NCI-H345 treated with DMSO at 0.1 percent for 48 hours (cell line): ENCODE data around the gene ADAMTS19.

ENCODE experiments used
- DNase-seq: peaks from one replicate; lab custom pipeline; 2025; ENCODE audit not compliant: unreplicated experiment; lab: John Stamatoyannopoulos, UW

The ADAMTS19 gene

DNA sequence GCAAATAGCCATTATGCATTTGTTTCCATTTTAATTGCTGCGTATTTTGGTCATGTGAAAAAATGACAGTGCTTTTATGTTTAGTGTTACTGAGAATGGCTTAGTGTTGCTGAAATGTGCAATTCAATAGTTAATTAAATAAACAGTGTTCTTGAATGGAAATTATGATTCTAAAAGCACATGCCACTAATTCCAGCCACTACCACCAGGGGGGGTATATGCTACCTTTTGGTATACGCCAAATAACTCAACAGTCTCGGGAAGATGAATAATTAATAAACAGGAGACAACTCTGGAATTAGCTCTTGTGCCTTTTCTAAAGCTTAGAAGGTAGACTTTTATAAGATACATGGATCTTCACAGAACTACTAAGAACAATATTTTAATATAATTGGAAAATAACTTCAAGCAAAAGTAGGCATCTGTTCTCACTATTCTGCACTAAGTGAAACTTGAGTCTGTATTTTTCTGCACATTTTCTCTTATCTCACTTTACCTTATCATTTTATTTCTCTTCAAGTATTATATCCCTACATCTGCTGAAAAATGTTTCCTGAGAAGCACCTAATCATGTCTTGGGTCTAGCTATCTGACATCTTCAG, 204.3 kb downstream of the ADAMTS19 start:
- DNase-seq: no peak

DNA sequence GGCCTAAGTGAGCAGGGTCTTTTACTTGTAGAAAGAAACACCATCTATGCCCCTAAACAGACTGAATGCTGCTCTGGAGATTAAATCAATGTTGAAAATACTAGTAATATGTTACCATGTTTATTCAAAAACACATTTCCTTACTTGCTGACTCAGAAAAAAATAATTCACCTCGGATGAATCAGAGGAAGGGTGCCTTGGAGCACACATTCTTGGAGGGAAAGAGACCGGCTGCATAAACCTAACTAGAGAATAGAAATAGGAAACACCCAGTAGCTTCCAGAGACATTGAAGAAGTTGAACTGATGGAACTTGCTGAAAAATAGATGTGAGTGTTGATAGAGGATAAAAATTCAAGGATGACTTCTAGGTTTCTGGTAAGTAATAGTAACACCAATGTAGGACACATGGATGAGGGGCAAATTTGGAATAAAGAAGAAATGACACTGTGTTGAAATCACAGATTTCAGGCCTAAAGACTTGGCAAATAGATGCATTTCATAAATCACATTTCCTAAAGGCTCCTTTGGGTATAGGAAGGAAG, 210.9 kb downstream of the ADAMTS19 start:
- DNase-seq: no peak

DNA sequence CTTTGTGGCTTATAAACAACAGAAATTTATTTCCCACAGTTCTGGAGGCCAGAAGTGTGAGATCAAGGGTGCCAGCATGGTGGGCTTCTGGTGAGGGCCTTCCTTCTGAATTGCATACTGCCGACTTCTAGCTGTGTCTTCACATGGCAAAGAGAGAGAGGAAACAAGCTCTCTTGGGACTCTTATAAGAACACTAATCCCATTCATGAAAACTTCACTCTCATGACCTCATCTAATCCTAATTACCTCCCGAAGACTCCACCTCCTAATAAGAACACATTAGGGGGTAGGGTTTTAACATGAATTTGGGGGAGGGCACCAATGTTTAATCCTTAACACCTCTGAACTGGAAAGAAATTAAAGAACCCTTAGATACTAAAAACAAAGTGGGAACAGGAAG, 211.9 kb downstream of the ADAMTS19 start:
- no peak for DNase-seq

DNA sequence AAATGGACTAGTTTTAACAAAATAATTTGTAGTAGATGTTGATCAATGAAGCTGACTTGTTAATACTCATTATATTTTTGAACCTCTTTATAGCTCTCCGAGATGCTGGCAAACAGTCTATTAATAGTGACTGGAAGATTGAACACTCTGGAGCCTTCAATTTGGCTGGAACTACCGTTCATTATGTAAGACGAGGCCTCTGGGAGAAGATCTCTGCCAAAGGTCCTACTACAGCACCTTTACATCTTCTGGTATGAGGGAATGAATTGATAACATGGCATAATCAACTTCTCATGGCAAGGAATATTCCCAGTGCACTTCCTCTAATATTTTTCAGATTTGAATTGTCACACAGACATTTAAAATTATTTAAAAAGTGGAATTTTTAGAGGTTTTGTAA, 219.6 kb downstream of the ADAMTS19 start:
- DNase-seq: no peak

DNA sequence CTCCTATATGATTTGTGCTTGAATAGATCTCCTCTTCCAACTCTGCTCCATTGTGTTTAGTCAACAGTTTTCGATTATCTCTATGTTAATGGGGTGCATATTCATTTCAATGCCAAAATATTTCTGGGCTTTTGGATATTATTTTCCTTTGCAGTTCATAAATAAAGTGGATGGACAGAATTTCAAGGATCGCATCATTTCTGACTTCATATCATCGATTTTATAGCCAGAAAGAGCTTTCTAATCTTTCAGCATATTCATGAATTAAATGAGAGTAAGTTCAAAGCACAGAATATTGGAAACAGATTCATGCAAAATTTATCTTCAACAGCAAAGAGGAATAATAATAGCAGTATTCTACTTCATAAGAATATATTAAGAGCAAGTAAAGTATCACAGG, 227.8 kb downstream of the ADAMTS19 start:
- DNase-seq: no peak

DNA sequence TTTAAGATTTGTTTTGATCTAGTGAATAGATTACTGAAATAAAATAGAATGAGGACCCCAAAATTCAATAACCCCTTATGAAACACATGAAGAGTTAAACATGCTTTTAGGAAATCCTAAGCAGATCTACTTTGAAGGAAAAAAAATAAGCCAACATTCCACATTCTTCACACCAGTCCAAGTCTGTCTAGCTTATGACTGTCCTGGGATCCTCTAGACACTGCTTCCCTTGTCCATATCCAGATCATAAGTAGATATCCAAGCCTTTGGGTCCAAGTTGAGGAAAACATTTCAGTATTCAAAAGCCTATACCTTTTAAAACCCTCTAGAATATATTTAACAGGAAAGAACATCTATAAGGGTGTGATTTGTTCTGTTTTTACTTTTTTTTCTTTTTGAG, 228.9 kb downstream of the ADAMTS19 start:
- DNase-seq: no peak

DNA sequence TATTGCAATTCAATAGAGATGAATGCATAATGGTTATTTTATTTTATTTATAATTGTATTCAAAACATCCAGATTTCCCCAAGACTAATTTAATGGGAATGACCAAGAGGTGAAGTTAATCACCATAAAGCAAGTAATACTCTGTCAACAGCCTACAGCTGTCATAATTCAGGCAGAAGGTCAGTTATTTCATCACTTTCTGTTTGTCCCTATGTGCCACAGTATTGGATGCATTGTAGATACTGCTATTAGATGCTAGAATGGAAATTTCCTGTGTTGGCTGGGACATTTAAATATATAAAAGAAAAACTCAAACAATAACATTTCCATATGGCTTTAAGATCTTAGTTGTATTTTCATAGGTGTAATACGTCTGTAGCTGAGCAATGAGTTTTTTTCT, 231.1 kb downstream of the ADAMTS19 start:
- no peak for DNase-seq

DNA sequence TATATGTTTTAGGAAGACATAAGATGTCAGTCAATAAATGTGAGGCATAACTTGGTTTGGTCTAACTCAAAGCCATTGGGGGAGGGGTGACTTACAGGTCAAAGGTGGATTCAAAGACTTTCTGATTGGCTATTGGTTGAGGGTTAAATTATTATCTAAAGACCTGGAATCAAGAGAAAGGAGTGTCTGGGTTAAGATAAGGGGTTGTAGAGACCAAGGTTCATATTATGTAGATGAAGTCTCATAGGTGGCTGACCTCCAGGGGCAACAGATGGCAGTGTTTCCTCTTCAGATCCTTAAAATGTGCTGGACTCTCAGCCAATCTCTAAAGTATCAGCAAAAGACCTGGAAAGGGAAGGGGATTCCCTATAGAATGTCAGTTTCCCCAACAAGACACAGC, 236.5 kb downstream of the ADAMTS19 start:
- no peak for DNase-seq

DNA sequence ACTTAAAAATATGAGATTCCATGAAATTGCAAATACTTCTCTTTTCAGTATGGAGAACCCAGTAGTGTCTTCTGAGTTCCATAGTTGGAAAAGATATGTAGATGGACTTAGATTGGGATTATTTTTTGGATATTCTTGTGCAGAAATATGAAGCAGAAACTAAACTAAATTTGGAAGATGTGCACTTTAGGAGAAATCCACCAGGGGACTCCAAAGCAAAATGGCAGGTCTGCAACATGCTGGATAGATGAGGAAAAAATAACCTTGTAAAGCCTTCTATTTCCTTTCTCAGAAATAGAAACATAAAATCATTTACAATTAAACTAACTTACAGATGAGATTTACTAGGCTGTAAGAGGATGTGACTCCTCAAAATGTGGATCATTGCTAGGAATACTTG, 238.6 kb downstream of the ADAMTS19 start:
- DNase-seq: no peak

DNA sequence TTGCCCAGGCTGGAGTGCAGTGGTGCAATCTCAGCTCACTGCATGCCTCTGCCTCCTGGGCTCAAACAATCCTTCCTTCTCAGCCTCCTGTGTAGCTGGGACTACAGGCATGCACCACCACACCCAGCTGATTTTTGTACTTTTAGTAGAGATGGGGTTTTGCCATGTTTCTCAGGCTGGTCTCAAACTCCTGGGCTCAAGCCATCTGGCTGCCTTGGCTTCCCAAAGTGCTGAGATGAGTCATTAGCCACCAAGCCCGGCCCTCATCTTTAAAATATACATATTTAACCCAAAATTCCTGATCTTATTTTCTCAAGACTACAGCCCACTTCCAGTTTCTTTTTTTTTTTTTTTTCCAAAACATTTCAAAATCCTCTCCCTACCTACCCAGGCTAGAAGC, 256.1 kb downstream of the ADAMTS19 start:
- no peak for DNase-seq

DNA sequence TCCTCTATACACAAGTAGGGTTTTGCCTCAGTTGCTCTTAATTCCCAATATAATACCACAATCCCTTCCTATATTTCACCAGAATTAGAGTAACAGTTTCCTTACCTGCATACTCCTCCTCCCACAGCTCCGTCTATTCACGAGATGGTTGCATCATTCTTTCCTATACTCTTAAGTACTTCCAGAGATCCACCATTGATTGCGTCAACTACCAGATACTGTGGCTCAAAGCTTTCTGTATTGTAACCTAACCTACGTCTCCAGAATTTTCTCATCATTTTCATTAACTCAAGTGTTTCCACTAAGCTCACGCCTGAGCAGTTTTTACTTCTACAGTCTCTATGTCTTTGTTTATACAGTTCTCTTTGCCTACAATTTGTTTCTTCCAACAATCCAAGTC, 256.6 kb downstream of the ADAMTS19 start:
- DNase-seq: no peak

DNA sequence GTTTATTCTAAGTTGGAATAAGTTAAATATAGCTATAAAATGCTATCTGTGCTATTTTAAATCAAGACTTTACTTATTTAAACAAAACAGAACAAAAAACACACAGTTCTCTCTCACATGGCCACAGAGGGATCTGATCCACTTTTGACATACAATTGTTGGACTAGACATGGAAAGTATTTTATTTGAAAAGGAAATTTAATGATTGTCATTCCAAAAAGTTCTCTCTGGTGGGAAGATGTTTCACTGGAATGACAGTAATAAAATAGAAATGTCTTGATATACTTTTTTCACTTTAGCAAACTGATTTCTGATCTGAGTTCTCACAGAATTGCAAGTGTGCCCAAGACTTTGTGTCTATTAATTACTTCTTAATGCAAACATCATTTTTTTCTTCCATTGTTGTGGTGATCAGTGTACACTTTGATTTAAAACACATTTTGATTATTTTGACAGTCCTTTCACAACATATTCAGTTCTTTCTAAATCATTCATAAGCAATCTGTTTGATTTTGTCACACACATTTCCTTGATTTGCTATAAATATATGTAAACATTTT, 257.7 kb downstream of the ADAMTS19 start:
- DNase-seq: no peak

DNA sequence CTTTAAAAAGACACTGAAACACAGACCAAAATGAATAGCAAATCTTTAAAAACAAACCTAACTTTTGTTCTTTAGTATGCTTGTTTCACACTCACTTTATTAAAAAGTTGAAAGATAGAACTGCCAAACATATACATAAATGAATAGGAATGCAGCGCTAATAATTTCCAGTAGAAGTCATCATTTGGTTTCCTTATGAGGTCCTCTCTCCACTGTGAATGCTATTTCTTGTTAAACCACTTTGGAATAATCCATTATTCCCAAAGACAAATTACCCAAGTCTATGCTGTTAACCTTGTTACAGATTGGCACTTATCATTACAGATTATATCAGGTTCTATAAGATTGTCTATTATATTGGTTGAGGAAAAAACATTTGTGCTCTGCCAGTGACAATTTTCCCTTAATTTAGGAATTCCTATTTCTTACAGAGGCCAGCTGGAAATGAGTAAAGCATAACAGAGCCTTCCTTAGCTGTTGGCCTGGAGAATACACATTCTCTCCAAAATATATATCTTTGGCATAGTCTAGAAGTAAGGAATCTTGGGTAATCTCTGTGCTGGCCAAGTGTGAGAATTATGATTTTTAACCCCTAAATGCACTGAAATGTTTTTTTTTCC, 258.5 kb downstream of the ADAMTS19 start:
- DNase-seq: no peak

DNA sequence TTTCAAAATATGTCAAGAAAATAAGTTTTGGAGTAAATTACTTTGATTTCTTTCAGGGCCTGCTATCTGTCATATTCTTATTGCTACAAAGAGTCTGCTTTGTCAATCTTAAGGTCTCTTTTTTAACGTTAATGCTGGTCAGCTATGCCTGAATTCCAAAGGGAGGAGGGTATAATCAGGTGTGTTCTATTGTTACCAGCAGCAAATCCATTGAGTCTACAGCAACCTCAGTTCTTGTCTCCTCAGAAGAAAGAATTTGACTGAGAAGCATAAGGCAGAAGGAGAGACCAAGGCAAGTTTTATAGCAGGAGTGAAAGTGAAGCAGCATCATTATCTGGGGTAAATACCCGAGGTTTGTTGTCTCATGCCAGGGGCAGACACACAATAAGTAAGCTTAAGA, 264.1 kb downstream of the ADAMTS19 start:
- DNase-seq: no peak

DNA sequence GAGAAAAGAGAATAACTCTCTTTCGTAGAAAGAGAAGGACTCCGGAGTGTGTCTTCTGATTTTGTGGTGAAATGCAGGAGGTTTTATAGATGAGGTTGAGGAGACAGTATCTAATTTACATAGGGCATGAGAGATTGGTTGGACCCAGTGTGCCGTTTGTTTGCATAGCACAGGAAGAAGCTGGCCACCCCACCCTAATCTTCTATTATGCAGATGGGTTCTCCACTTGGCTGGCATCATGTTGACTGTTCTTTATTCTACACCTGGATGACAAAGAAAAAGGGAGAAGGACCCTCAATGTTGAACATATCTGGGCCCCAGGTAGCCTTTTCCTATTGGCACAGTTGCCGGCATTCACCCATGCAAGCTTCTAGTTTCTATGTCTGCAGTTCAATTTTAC, 264.5 kb downstream of the ADAMTS19 start:
- DNase-seq: no peak

DNA sequence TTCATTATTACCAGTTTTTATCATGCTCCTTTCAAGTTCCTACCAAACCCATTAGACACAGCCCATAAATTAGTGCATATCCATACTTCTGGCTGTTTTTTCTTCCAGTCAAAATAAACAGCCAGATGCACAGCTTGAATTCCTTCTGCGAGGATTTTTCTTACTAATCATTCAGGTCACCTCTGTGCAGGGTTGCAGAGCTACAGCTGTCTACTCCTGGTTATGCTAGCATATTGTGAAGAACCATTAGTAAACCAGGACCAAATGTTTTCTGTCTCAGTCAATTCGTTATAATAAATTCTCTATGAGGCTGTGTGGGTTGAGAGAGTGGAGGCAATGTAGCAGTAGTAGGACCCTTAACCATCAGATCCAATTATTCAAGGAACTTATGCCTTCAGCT, 279.7 kb downstream of the ADAMTS19 start:
- DNase-seq: no peak

DNA sequence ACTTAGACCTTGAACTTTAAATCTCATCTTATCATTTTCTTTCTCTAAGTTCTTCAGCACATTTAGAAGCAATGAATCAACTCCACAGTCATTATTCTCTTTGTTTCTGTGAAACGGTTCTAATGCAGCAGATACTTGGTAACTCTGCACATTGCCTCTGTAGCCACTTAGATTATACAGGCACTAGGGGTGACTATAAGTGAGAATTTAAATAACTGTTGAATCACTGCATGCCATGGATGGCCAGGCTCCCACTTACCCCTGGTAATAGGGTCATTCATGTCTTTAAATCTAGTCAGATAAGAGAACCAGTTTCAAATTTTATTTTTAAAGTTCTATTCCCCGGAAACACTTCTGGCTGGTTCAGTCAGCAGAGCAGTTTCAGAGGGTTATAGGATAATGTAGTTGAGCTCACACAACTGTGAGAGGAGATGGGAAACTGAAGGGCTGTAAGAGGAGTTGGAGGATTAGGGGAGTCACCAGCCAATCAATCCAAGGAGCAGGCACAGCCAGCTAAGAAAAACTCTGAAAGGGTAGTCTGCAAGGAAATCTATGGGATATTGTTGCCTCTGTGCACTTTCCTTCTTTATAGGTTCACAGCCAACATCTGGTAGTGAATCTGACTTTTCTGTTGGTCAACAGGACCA, 283.6 kb downstream of the ADAMTS19 start:
- DNase-seq: no peak

DNA sequence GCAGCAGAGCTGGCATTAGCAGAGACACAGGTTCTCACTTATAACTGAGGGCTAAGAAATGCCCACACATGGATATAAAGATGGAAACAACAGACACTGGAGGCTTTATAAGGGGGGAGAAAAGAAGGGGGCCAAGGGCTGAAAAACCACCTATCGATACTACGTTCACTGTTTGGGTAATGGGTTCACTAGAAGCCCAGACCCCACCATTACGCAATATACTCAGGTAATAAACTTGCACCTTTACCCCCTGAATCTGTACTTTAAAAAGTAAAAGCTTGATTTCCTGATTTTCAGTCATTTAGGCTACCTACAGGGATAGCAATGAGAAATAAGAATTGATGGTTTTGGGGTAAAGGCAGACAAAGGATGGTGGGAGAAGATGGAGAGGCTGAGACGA, 285.9 kb downstream of the ADAMTS19 start:
- no peak for DNase-seq

DNA sequence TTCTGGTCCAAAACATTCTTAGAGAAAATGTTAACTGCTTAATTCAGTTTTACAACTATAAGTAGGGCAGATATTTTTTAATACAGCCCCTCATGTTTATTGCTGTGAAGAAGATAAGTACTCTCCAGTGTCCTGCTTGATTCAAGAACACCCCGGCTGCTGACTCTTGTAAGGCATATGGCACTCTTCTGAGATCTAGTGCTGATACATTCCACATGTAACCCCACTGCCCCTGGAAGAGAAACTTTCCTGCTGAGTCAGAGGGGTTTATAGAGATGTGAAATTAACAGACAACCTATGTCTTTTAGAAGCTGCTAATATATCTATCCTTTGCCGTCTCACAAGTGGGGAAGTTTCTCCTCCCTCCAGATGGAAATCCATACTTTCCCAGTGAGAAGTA, 286.8 kb downstream of the ADAMTS19 start:
- DNase-seq: no peak

DNA sequence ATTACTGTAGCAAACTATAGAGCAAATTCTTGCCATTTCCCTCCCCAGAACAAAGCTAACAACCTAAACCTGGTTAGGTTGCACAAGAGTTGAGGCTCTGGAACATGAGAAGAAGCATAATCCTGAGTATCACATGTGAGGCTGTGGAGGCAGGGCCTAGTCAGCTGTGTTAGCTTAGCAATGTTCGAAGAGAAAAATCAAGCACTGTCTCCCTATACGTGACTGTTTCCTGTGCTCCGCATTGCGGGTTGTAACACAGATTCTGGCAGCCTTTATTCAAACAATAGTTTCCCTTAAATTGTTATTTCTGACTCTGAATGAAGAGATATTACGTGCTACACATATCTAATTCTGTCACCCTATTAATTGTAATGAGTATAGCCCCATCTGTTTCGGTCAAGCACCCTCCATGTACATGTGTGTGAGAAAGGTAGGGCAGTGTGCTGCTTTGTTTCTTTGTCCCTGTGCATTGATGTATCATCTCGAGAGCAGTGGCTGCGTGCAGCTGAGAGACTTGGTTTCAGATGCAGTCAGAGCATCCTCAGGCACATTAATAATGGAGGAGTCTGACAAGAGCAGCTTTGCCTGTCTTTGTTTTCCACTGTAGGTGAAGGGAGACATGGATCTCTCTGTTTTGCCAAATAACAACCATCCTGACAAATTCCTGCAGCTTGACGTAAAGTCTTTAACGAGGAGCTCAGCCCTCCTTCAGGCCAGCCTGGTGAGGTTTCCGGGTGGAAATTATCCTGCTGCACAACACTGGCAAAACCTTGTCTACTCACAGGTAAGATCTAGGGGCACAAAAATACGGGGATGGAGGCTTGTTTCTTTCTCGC, 287.7 kb downstream of the ADAMTS19 start, which contains the start of gene MINAR2:
Gene MINAR2 (plus strand): TSS at position 523 of the 836 bp plus-strand sequence. CDS start 97 bp downstream, at position 620.
- DNase-seq: no peak
